Measurements from ENCODE around the gene ATG9B.

DNA sequence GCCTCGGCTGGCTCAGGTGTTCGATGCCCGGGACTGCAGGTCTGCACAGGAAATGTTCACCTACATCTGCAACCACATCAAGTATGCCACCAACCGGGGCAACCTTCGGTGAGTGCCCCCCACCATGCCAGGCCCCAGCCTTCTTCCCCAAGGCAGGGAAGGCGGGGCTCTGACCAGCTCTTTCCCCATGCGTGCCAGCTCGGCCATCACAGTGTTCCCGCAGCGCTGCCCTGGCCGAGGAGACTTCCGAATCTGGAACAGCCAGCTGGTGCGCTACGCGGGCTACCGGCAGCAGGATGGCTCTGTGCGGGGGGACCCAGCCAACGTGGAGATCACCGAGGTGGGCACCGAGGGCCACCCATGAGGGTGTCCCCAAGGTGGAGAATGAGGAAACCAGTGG is 26.0 kb downstream of the ATG9B start:
- TF ChIP-seq, protein P1, sequence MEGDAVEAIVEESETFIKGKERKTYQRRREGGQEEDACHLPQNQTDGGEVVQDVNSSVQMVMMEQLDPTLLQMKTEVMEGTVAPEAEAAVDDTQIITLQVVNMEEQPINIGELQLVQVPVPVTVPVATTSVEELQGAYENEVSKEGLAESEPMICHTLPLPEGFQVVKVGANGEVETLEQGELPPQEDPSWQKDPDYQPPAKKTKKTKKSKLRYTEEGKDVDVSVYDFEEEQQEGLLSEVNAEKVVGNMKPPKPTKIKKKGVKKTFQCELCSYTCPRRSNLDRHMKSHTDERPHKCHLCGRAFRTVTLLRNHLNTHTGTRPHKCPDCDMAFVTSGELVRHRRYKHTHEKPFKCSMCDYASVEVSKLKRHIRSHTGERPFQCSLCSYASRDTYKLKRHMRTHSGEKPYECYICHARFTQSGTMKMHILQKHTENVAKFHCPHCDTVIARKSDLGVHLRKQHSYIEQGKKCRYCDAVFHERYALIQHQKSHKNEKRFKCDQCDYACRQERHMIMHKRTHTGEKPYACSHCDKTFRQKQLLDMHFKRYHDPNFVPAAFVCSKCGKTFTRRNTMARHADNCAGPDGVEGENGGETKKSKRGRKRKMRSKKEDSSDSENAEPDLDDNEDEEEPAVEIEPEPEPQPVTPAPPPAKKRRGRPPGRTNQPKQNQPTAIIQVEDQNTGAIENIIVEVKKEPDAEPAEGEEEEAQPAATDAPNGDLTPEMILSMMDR (IDR thresholded peaks at IDR 0.05; ENCODE audit: low read length) = no peak
- no peak for TF ChIP-seq EZH2 (optimal IDR thresholded peaks at IDR 0.05; ENCODE audit: low read depth, low read length)
- no peak for TF ChIP-seq EZH2phosphoT487 (IDR thresholded peaks at IDR 0.05; ENCODE audit: low read length)

All from MM.1S (cell line).